Limb (tissue), 2 donors: ENCODE data around the gene SLC25A1.
"Not testable (repeated sequence)": the region's sequence is repeated elsewhere in the genome, so short reads cannot be mapped to it uniquely, and the experiment has no call there.

ENCODE experiments used
- DNase-seq, 2 donors: peaks; one replicate each; pipeline ENCODE4 v3.0.0-alpha.2; 2016; ENCODE audit errors: extremely low spot score in 2 of 2

SLC25A1 gene

GRCh38 chr22:19206287-19206686, 27.8 kb upstream of the SLC25A1 start:
- DNase-seq = no peak

- no peak for DNase-seq
Measured at GRCh38 chr22:19204640-19205039, 26.1 kb upstream of the SLC25A1 start.

- DNase-seq = no peak
Measured at GRCh38 chr22:19203834-19204233, 25.3 kb upstream of the SLC25A1 start.

DNA sequence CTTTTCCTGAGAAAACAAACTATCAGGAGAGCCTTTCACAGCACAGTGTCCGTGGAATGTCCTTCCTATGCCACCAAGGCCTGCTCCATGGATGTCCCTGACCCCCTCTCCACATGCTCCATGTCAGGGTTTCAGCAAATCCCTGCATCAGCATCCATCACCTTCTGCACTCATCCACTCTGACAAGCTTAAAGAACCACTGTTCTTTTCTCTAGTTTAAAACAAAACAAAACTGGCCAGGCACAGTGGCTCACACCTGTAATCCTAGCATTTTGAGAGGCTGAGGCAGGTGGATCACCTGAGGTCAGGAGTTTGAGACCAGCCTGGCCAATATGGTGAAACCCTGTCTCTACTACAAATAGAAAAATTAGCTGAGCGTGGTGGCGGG, 24.3 kb upstream of the SLC25A1 start:
- not testable (repeated sequence) for DNase-seq

DNA sequence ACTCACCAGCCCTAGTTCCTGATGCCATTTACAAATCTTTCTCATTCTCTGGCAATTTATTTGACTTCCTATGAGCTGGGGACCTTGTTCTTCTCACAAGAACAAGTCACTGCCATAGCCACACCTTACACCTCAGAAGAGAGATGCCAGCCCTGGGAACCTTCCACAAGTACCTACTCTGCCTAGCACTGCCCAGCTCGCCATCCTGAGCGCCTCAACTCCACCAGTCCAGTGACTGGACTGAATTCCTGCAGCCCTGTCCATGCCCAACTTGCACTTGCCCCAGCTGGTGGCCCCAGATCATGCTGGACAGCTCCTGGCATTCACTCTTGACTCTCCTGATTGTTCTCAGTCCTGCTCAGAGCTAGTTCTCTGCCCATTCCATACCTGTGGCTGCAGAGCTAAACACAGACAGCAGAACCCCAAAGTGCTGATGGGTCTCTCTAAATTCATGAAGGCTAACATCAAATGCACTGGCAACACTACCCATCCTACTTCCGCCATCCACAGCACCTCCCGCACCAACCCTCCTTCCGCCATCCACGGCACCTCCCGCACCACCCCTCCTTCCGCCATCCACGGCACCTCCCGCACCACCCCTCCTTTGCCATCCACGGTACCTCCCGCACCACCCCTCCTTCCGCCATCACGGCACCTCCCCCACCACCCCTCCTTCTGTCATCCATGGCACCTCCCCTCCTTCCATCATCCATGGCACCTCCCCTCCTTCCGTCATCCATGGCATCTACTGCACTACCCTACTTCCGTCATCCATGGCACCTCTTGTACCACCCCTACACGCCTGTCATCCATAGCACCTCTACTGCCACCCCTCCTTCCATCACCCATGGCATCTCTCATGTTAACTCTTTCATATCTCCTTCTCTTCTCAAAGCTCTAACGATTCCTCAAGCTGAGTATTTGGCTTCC, 23.6 kb upstream of the SLC25A1 start:
- DNase-seq = peak in 1 of 2 donors; percentile 55

- DNase-seq = no peak
Measured at GRCh38 chr22:19201130-19201868, 22.8 kb upstream of the SLC25A1 start.

- no peak for DNase-seq
Measured at GRCh38 chr22:19199479-19199878, 20.9 kb upstream of the SLC25A1 start.

- no peak for DNase-seq
Measured at GRCh38 chr22:19197997-19198865, 19.7 kb upstream of the SLC25A1 start.

DNA sequence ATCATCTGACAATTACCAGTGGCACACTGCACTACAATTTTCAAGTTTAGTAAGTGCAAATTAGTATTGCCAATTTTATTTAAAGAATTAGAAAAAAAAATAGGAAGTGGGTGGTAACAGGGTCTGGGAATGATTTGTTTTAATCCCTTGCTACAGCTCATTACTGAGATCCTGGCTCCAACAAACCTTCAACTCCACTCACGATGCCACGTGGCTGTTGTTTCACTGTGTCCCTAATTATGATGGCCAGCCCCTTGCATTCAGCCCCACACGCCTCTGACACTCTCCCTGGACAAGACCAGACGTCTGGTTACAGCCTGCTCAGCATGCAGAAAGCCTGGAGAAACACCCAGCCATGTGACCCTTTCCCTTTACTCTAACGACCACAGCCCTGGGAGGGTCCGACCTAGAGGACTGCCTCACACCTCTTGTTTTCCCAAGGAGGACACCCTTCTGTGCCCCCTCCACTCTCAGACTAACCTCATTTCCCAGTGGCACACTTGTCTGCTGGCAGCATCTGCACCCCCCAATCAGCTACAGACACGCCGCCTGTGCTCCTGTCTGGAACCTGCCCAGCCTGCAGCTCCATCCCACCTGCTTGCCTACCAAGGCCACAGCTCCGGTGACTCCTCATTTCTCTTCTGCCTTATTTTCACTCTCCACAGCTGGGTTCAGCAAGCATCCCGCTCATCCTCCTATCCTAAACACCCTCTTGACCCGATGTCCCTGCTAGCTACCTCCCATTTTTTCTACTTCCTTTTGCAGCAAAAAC, 18.5 kb upstream of the SLC25A1 start:
- no peak for DNase-seq

- no peak for DNase-seq
Measured at GRCh38 chr22:19195796-19196731, 17.5 kb upstream of the SLC25A1 start.

- no peak for DNase-seq
Measured at GRCh38 chr22:19194766-19195536, 16.4 kb upstream of the SLC25A1 start.

DNA sequence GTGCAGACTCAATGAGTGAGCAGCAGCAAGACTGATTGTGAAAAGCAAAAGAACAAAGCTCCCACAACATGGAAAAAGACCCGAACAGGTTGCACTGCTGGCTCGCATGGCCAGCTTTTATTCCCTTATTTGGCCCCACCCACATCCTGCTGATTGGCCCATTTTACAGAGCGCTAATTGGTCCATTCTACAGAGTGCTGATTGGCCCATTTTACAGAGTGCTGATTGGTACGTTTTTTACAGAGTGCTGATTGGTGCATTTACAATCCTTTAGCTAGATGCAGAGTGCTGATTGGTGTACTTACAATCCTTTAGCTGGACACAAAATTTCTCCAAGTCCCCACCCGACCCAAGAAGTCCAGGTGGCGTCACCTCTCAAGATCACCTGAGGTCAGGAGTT, 15.3 kb upstream of the SLC25A1 start:
- no peak for DNase-seq

- DNase-seq = no peak
Measured at GRCh38 chr22:19187716-19188563, 9.4 kb upstream of the SLC25A1 start.

DNA sequence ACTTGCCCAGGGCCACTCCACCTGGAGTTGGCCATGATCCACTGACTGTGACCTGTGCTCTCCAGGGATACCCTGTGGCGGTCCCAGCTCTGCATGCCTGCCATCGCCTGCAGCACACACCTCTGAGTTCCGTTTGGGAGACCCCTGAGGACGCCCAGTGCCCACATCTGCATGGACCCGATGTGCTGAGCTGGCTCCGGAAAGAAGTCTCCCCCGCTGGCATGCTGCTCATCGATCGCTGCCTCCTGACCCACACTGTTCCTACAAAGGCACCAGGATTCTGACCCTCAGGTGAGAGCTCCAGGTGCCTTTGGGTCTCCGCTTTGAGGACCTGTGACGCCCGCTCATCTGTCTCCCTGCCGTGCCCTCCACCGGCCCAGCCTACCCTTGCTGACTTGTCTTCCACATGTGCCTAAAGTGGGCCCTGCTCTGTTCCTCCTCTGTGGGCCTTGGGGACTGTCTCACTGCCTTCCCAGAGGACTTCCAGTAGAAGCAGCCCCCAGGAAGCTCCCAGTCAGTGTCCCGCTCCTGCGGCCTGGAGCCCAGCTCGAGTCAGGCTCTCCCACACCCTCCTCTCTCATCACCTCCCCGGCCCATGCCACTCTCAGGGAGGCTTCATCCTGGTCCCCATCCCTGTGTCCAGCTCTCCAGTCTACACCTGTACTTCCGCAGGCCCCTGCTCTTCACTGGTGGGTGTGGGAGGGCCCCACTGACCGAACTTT, 5.9 kb upstream of the SLC25A1 start:
- DNase-seq = no peak

- no peak for DNase-seq
Measured at GRCh38 chr22:19183216-19183615, 4.7 kb upstream of the SLC25A1 start.

- no peak for DNase-seq
Measured at GRCh38 chr22:19182472-19183157, 4.1 kb upstream of the SLC25A1 start.
